DMS53 (cell line): ENCODE results near the gene ASGR1.
"Not testable (repeated sequence)": the region's sequence is repeated elsewhere in the genome, so short reads cannot be mapped to it uniquely, and the experiment has no call there.

ENCODE experiments used
- DNase-seq: peaks from one replicate; lab custom pipeline; 2025; lab: John Stamatoyannopoulos, UW

The ASGR1 gene

GRCh38 chr17:7159571-7159970 is 19.6 kb downstream of the ASGR1 start:
- not testable (repeated sequence) for DNase-seq

GRCh38 chr17:7158424-7158823 is 20.7 kb downstream of the ASGR1 start:
- DNase-seq: not testable (repeated sequence)

- no peak for DNase-seq
Observed at GRCh38 chr17:7156342-7156940, 22.7 kb downstream of the ASGR1 start.

GRCh38 chr17:7147772-7148171 is 31.4 kb downstream of the ASGR1 start:
- no peak for DNase-seq

- no peak for DNase-seq
Observed at GRCh38 chr17:7146115-7146514, 33.1 kb downstream of the ASGR1 start.

GRCh38 chr17:7144213-7144612 is 35.0 kb downstream of the ASGR1 start:
- DNase-seq: peak; percentile 26

GRCh38 chr17:7141824-7142223 is 37.3 kb downstream of the ASGR1 start:
- peak; percentile 80 for DNase-seq

- no peak for DNase-seq
Observed at GRCh38 chr17:7139400-7139799, 39.8 kb downstream of the ASGR1 start.

GRCh38 chr17:7138800-7139381 is 40.3 kb downstream of the ASGR1 start:
- no peak for DNase-seq

- no peak for DNase-seq
Observed at GRCh38 chr17:7137171-7137943, 41.8 kb downstream of the ASGR1 start.

GRCh38 chr17:7136266-7136877 is 42.8 kb downstream of the ASGR1 start:
- DNase-seq: peak; percentile 90

GRCh38 chr17:7133916-7134315 is 45.3 kb downstream of the ASGR1 start:
- DNase-seq: no peak

GRCh38 chr17:7133424-7133823 is 45.7 kb downstream of the ASGR1 start:
- DNase-seq: peak; percentile 63

GRCh38 chr17:7132511-7133094 is 46.6 kb downstream of the ASGR1 start:
- peak; percentile 35 for DNase-seq

GRCh38 chr17:7131423-7131791 is 47.8 kb downstream of the ASGR1 start:
- DNase-seq: no peak

GRCh38 chr17:7130621-7131422 is 48.3 kb downstream of the ASGR1 start:
- peak; percentile 25 for DNase-seq

GRCh38 chr17:7129311-7129710 is 49.9 kb downstream of the ASGR1 start:
- no peak for DNase-seq

GRCh38 chr17:7128160-7128559 is 51.0 kb downstream of the ASGR1 start:
- DNase-seq: no peak

- not testable (repeated sequence) for DNase-seq
Observed at GRCh38 chr17:7127501-7127900, 51.7 kb downstream of the ASGR1 start.

GRCh38 chr17:7126386-7126785 is 52.8 kb downstream of the ASGR1 start:
- DNase-seq: not testable (repeated sequence)

GRCh38 chr17:7124923-7125322 is 54.2 kb downstream of the ASGR1 start:
- DNase-seq: no peak

- no peak for DNase-seq
Observed at GRCh38 chr17:7123844-7124243, 55.3 kb downstream of the ASGR1 start.
